HEK293T (cell line): ENCODE measurements around the gene SLC16A11.

Source experiments
- CTBP1 ChIP-seq: fragments of 450-650 bp; IDR thresholded peaks from 2 replicates; pipeline ENCODE4 v1.6.1; 2016; ENCODE audit warnings: borderline replicate concordance
- FOXA1 ChIP-seq: fragments of 450-650 bp; IDR thresholded peaks from 2 replicates; pipeline ENCODE4 v1.6.1; 2016; ENCODE audit warnings: mild to moderate bottlenecking
- LEF1 ChIP-seq: fragments of 450-650 bp; IDR thresholded peaks from 2 replicates; pipeline ENCODE4 v1.6.1; 2017; ENCODE audit warnings: mild to moderate bottlenecking, borderline replicate concordance

GRCh38 chr17:7041607-7042500, 2.0 kb downstream of the SLC16A11 start:
- TF ChIP-seq CTBP1 (no peak), FOXA1 (no peak), LEF1 (no peak)
